GM19372 (cell line): ENCODE results near the gene EXOC4.

Experiments
- ATAC-seq: cut with Tn5 transposase; IDR thresholded peaks from one replicate; pipeline ENCODE4 v1.9.1; 2021; ENCODE audit warnings: mild to moderate bottlenecking, low read depth, moderate library complexity; ENCODE audit not compliant: unreplicated experiment

EXOC4 gene

GRCh38 chr7:133650487-133651300, 397.8 kb downstream of the EXOC4 start:
- ATAC-seq = no peak

GRCh38 chr7:133652547-133652946, 399.7 kb downstream of the EXOC4 start:
- ATAC-seq = no peak

DNA sequence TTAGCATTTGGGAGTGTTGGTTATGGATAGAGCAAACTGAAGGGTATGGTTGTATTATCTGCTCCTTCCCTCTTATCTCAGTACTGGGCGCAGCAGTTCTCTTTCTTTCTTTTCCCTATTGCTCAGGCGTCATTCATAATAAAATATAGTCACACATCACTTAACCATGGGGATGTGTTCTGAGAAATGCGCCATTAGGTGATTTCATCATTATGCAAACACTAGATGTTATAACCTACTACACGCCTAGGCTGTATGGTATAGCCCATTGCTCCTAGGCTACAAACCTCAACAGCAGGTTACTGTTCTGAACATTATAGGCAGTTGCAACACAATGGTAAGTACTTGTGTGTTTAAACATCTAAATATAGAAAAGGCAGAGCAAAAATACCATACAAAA, 401.7 kb downstream of the EXOC4 start:
- ATAC-seq = no peak

- no peak for ATAC-seq
These were observed 409.4 kb downstream of the EXOC4 start for GRCh38 chr7:133662276-133662675.

GRCh38 chr7:133662830-133663229, 410.0 kb downstream of the EXOC4 start:
- ATAC-seq = no peak

DNA sequence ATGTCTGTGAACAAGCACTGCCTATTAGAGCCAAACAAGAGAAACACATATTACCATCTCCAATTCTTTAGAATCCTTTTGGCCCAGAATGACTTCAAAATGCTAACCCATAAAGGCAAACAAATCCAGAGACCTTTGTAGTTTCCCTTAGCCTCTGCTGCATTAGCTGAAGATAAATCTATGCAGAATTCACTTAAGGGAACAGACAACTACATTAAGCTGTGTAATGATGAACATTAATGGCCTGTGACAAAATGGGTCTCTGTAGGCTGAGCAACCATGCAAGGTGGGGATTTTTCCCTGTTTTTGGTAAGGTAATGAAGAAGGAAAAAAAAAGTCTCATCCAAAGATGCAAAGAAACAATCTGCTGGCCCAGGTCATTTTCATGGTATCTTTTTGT, 411.6 kb downstream of the EXOC4 start:
- ATAC-seq = no peak

- ATAC-seq = no peak
These were observed 415.6 kb downstream of the EXOC4 start for GRCh38 chr7:133668296-133669060.

GRCh38 chr7:133669061-133669455, 416.2 kb downstream of the EXOC4 start:
- ATAC-seq = no peak

DNA sequence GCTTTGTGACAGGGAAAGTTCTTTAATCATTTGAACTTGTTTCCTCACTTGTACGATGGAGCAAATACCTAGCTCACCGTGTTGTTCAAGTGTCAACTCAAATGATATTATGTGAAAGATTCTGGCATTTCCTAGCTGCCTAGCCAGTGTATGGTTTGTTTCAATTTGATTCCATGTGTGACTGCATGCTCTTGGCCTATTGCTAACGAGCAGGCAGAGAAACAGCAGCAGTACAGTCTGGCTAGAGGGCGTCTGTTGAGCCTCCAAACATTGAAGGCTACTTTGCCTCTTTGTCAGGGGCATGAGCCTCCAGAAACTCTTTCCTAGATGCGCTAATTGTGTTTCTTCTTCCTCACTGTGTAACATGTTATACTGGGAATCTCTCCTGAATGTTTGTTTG, 417.4 kb downstream of the EXOC4 start:
- ATAC-seq = no peak

- no peak for ATAC-seq
These were observed 420.0 kb downstream of the EXOC4 start for GRCh38 chr7:133672866-133673265.

- no peak for ATAC-seq
These were observed 421.3 kb downstream of the EXOC4 start for GRCh38 chr7:133674079-133674763.

GRCh38 chr7:133675510-133676218, 422.8 kb downstream of the EXOC4 start:
- no peak for ATAC-seq

- no peak for ATAC-seq
These were observed 424.0 kb downstream of the EXOC4 start for GRCh38 chr7:133676805-133677370.

GRCh38 chr7:133678137-133678814, 425.4 kb downstream of the EXOC4 start:
- no peak for ATAC-seq

DNA sequence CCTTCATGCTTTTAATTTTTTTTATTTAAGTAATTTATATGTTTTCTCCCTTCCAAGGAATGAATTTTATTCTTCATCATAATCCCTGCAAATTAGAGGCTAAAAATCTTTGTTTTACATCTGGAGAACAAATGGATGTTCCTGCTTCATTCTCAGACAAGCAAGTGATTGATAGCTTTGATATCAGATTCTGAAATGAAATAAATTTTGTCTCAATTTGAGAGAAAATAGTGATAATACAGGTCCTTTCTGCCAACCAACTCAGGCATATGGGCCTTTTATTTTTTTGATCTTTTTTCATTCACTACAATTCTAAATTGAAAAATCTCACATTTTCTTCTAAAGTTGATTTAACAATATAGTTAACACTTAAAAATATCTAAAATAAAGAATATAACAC, 427.1 kb downstream of the EXOC4 start:
- ATAC-seq = no peak

DNA sequence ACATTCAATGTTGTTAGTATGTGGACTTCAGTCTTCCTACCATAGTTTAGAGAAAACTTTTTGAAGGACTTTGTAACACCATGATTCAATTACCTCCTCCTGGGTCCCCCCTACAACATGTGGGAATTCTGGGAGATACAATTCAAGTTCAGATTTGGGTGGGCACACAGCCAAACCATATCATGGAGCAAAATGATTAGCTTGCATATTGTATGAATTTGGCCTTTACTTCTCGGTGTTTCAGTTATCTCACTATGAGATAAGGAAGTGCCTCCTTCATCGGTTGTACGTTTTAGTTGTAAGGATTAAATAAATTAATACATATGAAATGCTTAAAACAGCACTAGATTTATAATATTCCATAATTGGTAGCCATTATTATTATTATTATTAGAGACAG, 428.7 kb downstream of the EXOC4 start:
- no peak for ATAC-seq

GRCh38 chr7:133682364-133683181, 429.7 kb downstream of the EXOC4 start:
- no peak for ATAC-seq

DNA sequence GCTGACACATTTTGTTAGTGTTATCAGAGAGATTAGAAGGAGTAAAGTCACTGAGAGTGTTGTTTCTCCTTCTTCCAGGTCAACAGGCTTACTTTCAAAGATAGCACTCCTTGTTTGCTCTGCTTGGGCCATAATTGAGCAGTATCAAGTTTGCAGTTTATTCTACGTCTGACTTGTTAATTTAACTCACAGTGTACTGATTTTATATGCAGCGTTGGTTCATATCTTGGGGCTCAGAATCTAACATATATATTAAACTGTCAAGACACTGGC, 430.2 kb downstream of the EXOC4 start:
- ATAC-seq = no peak
